Iris pigment epithelial cell (primary cell): ENCODE results near the gene PRR15.

Source experiments
- DNase-seq: peaks from one replicate; pipeline ENCODE4 v3.0.0-alpha.2; 2011; ENCODE audit warnings: low read depth

Gene PRR15

GRCh38 chr7:29609162-29610037 is 45.8 kb downstream of the PRR15 start:
- peak; percentile 32 for DNase-seq

DNA sequence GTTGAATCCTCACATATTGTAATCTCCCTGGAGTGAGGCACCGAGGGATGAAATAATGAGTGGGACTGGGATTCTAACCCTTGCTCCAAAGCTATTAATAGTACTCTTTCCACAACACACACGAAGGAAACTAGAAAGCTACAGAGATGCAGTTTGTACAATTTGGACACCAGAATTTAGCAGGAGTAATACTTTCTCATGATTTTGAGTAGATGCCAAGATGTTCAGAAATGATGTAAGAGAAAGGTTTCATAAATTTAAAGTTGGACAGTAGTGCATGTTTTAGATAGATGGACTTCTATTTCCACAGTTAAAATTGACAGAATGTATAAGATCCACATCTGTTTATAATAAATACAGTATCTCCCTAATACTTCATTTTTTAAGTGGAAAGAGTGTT is 46.5 kb downstream of the PRR15 start:
- DNase-seq, result no peak

DNA sequence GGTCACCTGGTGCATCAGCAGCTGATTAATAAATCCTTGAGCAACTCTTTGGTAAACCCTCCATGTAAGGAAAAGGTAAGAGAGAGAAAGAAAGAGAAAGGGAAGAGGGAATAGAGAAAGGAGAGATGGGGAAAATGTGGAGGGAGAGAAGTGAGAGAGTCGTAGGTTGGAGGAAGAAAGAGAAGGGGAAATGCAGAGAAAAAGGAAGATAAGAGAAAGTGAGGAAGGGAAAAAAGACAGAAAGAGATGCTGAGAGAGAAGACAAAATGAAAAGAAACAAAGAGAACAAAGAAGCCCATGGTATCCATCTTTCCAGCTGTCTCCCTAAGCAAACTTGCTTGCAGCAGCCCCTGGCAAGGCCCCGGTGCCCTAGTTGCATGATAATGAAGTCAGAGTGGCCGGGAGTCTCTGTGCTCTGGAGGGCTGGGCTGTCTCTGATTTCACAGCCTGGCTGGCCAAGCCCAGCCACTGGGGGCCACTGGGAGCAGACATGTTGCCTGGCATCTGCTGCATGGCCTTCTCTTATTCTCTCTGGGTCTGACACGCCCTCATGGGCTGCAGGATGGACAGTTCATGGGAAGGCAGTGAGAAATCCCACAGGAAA is 48.4 kb downstream of the PRR15 start:
- no peak for DNase-seq

DNA sequence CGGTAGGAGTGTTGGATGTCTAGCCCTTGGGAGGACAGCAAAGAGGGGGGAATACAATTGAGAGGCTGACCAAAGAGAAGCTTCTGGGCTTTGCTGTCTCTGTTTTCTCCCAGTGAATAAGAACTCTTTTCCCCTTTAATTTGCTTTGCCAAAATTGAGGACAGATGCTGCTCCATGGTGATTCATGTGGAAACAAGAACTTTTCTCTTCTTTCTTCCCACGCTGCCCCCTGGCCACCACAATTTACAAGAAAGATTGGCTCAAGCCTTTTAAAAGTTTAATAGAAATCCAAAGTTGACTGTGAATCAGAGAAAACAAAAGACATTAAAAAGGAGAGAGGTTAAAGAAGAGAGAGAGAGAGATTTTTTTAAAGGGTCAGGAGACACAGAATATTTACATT is 49.0 kb downstream of the PRR15 start:
- peak; percentile 23 for DNase-seq

GRCh38 chr7:29613100-29613499 is 49.5 kb downstream of the PRR15 start:
- no peak for DNase-seq

DNA sequence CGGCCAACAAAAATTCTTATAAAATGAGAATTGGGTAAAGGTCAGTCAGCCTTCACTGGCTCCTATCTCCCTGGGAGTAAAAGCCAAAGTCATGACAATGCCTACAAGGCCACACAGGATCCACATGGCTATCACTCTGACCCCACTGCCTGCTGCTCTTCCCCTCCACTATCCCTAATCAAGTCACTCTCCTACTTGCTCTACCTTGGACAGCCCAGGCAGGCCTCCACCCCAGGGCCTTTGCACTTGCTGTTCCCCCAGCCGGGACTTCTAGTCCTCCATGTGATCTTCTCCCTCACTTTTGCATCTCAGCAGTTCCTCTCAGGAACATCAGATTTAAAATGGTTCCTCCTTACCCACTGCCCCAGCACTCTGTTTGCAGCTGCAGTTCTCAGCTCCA is 50.6 kb downstream of the PRR15 start:
- no peak for DNase-seq
